HepG2 (cell line): ENCODE data around the gene IPP. TPM values are rescaled to one million over a fixed set of nuclear protein-coding genes. Genes with fewer than 3 reads are reported as not detected.

Experiments used
- ARID4A ChIP-seq: sonication (generic); formaldehyde crosslinking; IDR thresholded peaks from 2 replicates; pipeline ENCODE4 v1.5.0; 2020; ENCODE audit warnings: mild to moderate bottlenecking, missing genetic modification reagents, borderline replicate concordance
- FOXJ3 ChIP-seq: sonication (generic); formaldehyde crosslinking; IDR thresholded peaks from 2 replicates; pipeline ENCODE4 v1.4.0; 2020; ENCODE audit warnings: missing genetic modification reagents, mild to moderate bottlenecking, borderline replicate concordance
- HIC2 ChIP-seq: sonication (generic); formaldehyde crosslinking; IDR thresholded peaks from 2 replicates; pipeline ENCODE4 v1.9.0; 2022; ENCODE audit warnings: low read depth, missing genetic modification reagents
- KAT2B ChIP-seq: fragments of 150-350 bp; IDR thresholded peaks from 2 replicates; pipeline ENCODE4 v1.6.1; 2014; ENCODE audit warnings: low read depth, low read length, borderline replicate concordance
- KLF11 ChIP-seq: IDR thresholded peaks from 2 replicates; pipeline ENCODE4 v1.6.1; 2016; ENCODE audit warnings: missing compliant biosample characterization
- KLF16 ChIP-seq, 2 experiments: sonication (generic) in 1 of 2; formaldehyde crosslinking in 1 of 2; IDR thresholded peaks; 2 replicates each; pipeline versions ENCODE4 v1.6.1 to v1.8.0; 2016 to 2023; ENCODE audit warnings: missing genetic modification reagents in 2 of 2, missing compliant biosample characterization in 1 of 2
- NFE2L2 ChIP-seq: fragments of 150-350 bp; IDR thresholded peaks from 2 replicates; pipeline ENCODE4 v1.6.1; 2014; ENCODE audit warnings: low read length
- NFIB ChIP-seq: sonication (generic); formaldehyde crosslinking; IDR thresholded peaks from 2 replicates; pipeline ENCODE4 v1.9.0; 2021; ENCODE audit warnings: missing genetic modification reagents, mild to moderate bottlenecking, borderline replicate concordance
- POLR2G ChIP-seq: fragments of 200-400 bp; formaldehyde crosslinking; IDR thresholded peaks from 2 replicates; pipeline ENCODE4 v1.6.1; 2018; ENCODE audit warnings: mild to moderate bottlenecking, low read depth, low read length, moderate library complexity
- PRDM4 ChIP-seq: sonication (generic); formaldehyde crosslinking; IDR thresholded peaks from 2 replicates; pipeline ENCODE4 v1.9.0; 2021; ENCODE audit warnings: missing genetic modification reagents, borderline replicate concordance
- SOX6 ChIP-seq, 2 experiments: fragments of 450-650 bp in 1 of 2; sonication (generic) in 1 of 2; formaldehyde crosslinking in 1 of 2; IDR thresholded peaks; 2 replicates each; pipeline versions ENCODE4 v1.4.0 to v1.6.1; 2017 to 2020; ENCODE audit warnings: antibody characterized with exemption in 1 of 2, mild to moderate bottlenecking in 1 of 2, missing genetic modification reagents in 1 of 2
- YEATS2 ChIP-seq: sonication (generic); formaldehyde crosslinking; IDR thresholded peaks from 2 replicates; pipeline ENCODE4 v1.4.0; 2020; ENCODE audit warnings: missing genetic modification reagents, borderline replicate concordance
- ZBTB46 ChIP-seq: sonication (generic); formaldehyde crosslinking; IDR thresholded peaks from 2 replicates; pipeline ENCODE4 v1.4.0; 2020; ENCODE audit warnings: mild to moderate bottlenecking, missing genetic modification reagents, borderline replicate concordance
- ZKSCAN5 ChIP-seq: sonication (generic); formaldehyde crosslinking; IDR thresholded peaks from 2 replicates; pipeline ENCODE4 v1.5.1; 2020; ENCODE audit warnings: mild to moderate bottlenecking, missing genetic modification reagents
- ZNF20 ChIP-seq: sonication (generic); formaldehyde crosslinking; IDR thresholded peaks from 2 replicates; pipeline ENCODE4 v1.4.0; 2020; ENCODE audit warnings: mild to moderate bottlenecking, moderate library complexity, missing genetic modification reagents
- ZNF253 ChIP-seq: sonication (generic); formaldehyde crosslinking; IDR thresholded peaks from 2 replicates; pipeline ENCODE4 v1.8.0; 2022; ENCODE audit warnings: mild to moderate bottlenecking, missing genetic modification reagents, borderline replicate concordance
- ZNF329 ChIP-seq: sonication (generic); formaldehyde crosslinking; IDR thresholded peaks from 2 replicates; pipeline ENCODE4 v1.9.0; 2021; ENCODE audit warnings: low read depth, mild to moderate bottlenecking, missing genetic modification reagents
- ZSCAN25 ChIP-seq: sonication (generic); formaldehyde crosslinking; IDR thresholded peaks from 2 replicates; pipeline ENCODE4 v1.8.0; 2022; ENCODE audit warnings: mild to moderate bottlenecking, missing genetic modification reagents
- polyA plus RNA-seq, 8 experiments: library from polyadenylated mRNA; depleted of rRNA in 3 of 8; stranded (reverse) in 7 of 8; unstranded in 1 of 8; fragments of >200 nt; fragmentation: Illumina TruSeq in 4 of 8; extraction: Trizol in 4 of 8; gene quantifications; 2 replicates each; pipeline versions ENCODE4 v1.2.1 to v1.2.3, GENCODE V29; 2011 to 2016; ENCODE audit warnings: low read depth in 4 of 8, missing spikeins in 1 of 8, mixed read lengths in 1 of 8; ENCODE audit not compliant: insufficient read depth in 1 of 8
- total RNA-seq, 5 experiments: library from RNA; depleted of rRNA; stranded (reverse); fragments of >200 nt; fragmentation: Illumina TruSeq; extraction: Trizol; gene quantifications; 2 replicates each; pipeline ENCODE4 v1.2.3, GENCODE V29; 2016; ENCODE audit warnings: low read depth in 1 of 5

Gene IPP
- total and polyA plus RNA-seq, 2 of the 13 experiments (the other 11 are each of a cell fraction or from before 2014, with no cell fraction given) = 3.0 to 9.7 TPM

- TF ChIP-seq PRDM4 (CRISPR knock-in tag) (no peak), ZNF253 (CRISPR knock-in tag) (no peak), ZNF20 (CRISPR knock-in tag) (no peak), ARID4A (CRISPR knock-in tag) (peak; percentile 56; the same call in 1 of the 2 replicates), KLF16 (CRISPR knock-in tag; IDR thresholded peaks at IDR 0.05) (peak in 1 of 2 experiments; percentile 42; a peak in 1 of 4 replicates), ZNF329 (CRISPR knock-in tag) (no peak), KAT2B (no peak), NFE2L2 (no peak), NFIB (CRISPR knock-in tag) (no peak), SOX6 (IDR thresholded peaks at IDR 0.05) (no peak), SOX6 (CRISPR knock-in tag; IDR thresholded peaks at IDR 0.05) (peak; percentile 19; the same call in 1 of the 2 replicates), KLF11 (CRISPR knock-in tag) (0 out of 2 replicates have a peak, but pooled peaks have one; percentile 23), ZBTB46 (CRISPR knock-in tag) (no peak), ZSCAN25 (CRISPR knock-in tag) (no peak), FOXJ3 (CRISPR knock-in tag) (no peak; the same call in 1 of the 2 replicates), HIC2 (CRISPR knock-in tag) (no peak), ZKSCAN5 (CRISPR knock-in tag) (no peak), POLR2G (peak; percentile 95), YEATS2 (CRISPR knock-in tag) (peak; percentile 53)
These were observed 63.3 kb downstream of the IPP start (continued) for GRCh38 chr1:45687014-45687753.
